ENCODE results near the gene TBC1D5. TPM values are rescaled to one million over a fixed set of nuclear protein-coding genes. Genes with fewer than 3 reads are reported as not detected.
"Not testable (repeated sequence)": the region's sequence is repeated elsewhere in the genome, so short reads cannot be mapped to it uniquely, and the experiment has no call there.

TBC1D5 gene
- polyA plus RNA-seq, 3 donors: 8.9 to 25.6 (median 18.1) TPM

DNA sequence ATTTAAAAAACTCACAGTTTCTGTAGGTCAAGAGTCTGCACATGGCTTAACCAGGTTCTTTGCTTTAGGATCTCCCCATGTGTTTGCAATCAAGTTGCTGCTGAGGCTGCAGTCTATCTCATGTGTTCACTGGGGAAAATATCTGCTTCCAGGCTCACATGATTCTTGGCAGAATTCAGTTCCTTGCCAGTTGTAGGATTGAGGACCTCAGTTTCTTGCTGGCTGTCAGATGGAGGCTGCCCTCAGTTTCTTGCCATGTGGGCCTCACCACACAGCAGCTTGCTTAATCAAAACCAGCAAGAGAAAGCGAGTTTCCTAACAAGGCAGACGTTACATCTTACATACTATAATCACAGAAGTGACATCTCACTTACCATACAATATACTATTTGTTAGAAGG is 10.0 kb upstream of the TBC1D5 start:
- 44 to 93% (median 45%) methylated on average over 2 of the region's 2 CpGs for WGBS, 3 donors
- no peak overlapping the region for H3K27ac ChIP-seq (ENCODE audit: low read depth, low read length)

DNA sequence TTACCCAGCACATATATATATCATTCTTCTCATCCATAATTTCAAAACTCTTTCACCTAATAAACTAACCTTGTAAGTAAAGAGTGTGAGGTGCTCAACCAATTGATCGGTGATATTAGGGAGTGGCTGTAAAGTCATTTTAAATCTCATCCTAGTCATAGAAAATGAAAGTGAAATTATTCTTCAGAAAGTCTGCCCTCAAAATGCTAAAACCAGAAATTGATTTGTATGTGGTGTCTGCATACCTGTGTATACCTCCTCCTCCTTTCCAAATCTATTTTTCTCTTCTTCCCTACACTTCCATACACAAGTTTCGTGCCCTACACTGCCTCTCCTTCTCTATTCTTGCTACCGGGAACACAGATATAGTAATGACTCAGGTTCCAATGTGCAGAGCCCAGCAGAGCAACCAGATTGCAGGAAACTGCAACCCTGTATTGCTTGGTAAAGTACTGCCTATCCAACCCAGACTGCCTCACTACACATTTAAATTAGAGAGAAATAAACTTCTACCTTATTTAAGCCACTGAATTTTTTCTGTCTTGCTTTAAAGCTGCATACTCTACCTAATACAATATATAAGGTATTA is 7.4 kb upstream of the TBC1D5 start:
- no peak overlapping the region for H3K27ac ChIP-seq (ENCODE audit: low read depth, low read length)
- 40 to 67% (median 48%) methylated on average over 3 of the region's 3 CpGs for WGBS, 3 donors

- WGBS, 3 donors: 57 to 96% (median 85%) methylated on average over 1 of the region's 1 CpG
- no peak overlapping the region for H3K27ac ChIP-seq (ENCODE audit: low read depth, low read length)
These were observed 6.8 kb upstream of the TBC1D5 start for GRCh38 chr3:17749281-17749680.

GRCh38 chr3:17747890-17748247 is 5.4 kb upstream of the TBC1D5 start:
- H3K27ac ChIP-seq (ENCODE audit: low read depth, low read length): no peak overlapping the region
- WGBS, 3 donors: 76 to 79% (median 78%) methylated on average over 6 of the region's 6 CpGs

- 77 to 89% (median 81%) methylated on average over 6 of the region's 6 CpGs for WGBS, 3 donors
- no peak overlapping the region for H3K27ac ChIP-seq (ENCODE audit: low read depth, low read length)
These were observed 4.9 kb upstream of the TBC1D5 start for GRCh38 chr3:17747174-17747889.

GRCh38 chr3:17745894-17746293 is 3.5 kb upstream of the TBC1D5 start:
- no peak overlapping the region for H3K27ac ChIP-seq (ENCODE audit: low read depth, low read length)
- WGBS, 3 donors: 41 to 60% (median 47%) methylated on average over 2 of the region's 2 CpGs

- WGBS, 3 donors: 82 to 92% (median 85%) methylated on average over 2 of the region's 2 CpGs
- H3K27ac ChIP-seq (ENCODE audit: low read depth, low read length): no peak overlapping the region
These were observed 2.9 kb upstream of the TBC1D5 start for GRCh38 chr3:17745301-17745700.

DNA sequence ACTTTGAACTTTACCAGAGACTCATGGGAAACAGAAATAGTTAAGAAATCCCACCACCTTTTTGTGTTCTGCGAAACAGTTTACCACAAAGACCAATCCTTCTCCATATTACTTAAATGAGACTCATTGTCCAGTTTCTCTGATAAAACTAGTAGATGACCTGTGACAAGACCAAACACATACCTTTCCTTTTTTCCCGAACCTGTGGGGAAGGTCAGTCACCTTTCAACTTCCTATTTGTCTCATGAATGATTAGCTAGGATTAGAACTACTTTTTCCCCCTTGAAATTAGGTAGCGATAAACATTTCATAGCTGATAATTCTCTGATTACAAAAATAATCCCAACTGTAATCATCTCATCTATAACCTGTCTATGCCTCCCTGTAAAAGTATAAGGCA is 2.3 kb upstream of the TBC1D5 start:
- H3K27ac ChIP-seq (ENCODE audit: low read depth, low read length): no peak overlapping the region
- 83 to 90% (median 84%) methylated on average over 3 of the region's 3 CpGs for WGBS, 3 donors

- WGBS, 3 donors: 19 to 68% (median 67%) methylated on average over 1 of the region's 1 CpG
- no peak overlapping the region for H3K27ac ChIP-seq (ENCODE audit: low read depth, low read length)
These were observed 1.2 kb upstream of the TBC1D5 start for GRCh38 chr3:17743658-17743995.

- 1 to 3% (median 2%) methylated on average over 8 to 12 of the region's 12 CpGs for whole genome bisulfite sequencing, 3 donors
These were observed 638 bp upstream of the TBC1D5 start for GRCh38 chr3:17742880-17743657.

DNA sequence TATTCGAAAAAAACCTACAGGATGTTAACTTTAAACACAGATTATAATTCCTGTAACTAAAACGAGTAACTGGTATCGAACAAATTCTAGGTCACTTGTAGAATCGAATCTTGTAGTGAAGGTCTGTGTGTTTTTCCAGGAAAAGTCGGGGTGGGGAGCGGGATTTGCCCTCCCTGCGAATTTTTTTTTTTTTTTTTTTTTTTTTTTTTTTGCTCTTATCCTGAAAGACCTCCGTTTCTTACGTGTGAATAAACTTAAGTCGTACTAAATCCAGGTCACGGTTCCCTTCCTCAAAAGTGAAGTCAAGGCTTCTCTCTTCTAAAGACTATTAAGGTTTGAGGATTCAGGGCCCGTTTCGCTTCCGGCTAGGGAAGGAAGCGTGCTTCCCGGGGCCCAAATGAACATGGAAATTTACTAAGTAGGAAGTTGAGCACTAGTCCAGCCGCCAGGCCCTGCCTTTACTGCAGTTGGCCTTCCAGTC is 770 bp downstream of the TBC1D5 start:
- WGBS, 3 donors: 0 to 1% (median 1%) methylated on average over 17 of the region's 17 CpGs
- H3K27ac ChIP-seq (ENCODE audit: low read depth, low read length): peak overlapping the region; percentile 80

More at GRCh38 chr3:17742880-17743657, 638 bp upstream of the TBC1D5 start:
- H3K27ac ChIP-seq (ENCODE audit: low read depth, low read length): no peak overlapping the region

DNA sequence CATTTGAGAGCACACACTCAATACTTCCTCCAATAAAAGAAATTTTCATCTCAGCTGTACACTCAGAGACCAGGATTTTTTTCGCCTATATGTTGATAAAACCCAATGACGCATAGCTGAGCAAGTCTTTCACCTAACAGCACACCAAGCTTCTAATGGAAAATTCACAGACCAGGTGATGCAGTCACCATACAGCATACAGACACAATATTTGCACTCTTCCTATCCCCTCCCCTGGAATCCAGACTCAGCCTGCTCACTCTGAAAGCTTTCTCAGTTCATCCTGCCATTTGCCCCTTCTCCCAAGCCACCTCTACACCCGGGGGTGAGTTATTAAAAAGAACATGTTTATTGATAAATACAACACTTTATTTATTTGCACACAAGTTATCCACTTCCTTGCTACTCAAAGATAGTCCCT is 1.7 kb downstream of the TBC1D5 start:
- WGBS, 3 donors: 20 to 54% (median 41%) methylated on average over 3 of the region's 3 CpGs
- no peak overlapping the region for H3K27ac ChIP-seq (ENCODE audit: low read depth, low read length)

DNA sequence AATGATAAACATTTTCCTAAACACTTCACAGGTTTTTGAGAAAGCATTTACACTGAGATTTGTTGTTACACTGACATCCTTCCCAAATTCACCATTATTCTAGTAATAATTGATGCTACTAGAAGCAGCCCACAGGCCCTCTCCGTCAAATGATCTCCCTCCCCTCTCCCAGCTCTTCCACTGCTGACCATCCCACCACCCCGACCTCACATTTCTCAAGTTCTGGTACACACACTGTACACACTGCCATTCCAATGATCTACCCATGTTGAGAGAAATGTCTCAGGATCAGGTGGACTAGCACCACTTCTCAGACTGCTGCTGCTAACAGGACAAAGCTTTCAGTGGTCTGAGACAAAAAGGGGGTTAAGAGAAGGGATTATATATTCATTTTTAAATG is 3.5 kb downstream of the TBC1D5 start:
- 81 to 89% (median 84%) methylated on average over 2 of the region's 2 CpGs for WGBS, 3 donors
- H3K27ac ChIP-seq (ENCODE audit: low read depth, low read length): no peak overlapping the region

- H3K27ac ChIP-seq (ENCODE audit: low read depth, low read length): no peak overlapping the region
- 83 to 96% (median 94%) methylated on average over 2 of the region's 2 CpGs for WGBS, 3 donors
These were observed 4.2 kb downstream of the TBC1D5 start for GRCh38 chr3:17738219-17738618.

DNA sequence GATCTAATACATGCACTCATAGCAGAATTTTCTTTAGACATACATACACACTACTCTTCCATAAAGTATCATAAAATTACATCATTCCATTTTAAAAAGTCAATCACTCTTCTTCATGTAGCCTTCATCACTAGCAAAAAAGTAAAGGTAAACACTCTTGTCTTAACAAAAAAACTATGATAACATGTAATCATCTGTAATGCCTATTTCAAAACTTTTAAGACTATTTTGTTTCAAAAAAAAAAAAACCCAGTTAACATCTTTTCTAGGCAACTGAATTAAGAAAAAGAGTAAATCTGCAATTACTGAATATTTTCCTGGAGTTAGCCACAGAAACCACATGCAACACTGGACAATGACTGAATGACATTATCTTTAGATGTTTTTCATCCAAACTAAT is 4.8 kb downstream of the TBC1D5 start:
- H3K27ac ChIP-seq (ENCODE audit: low read depth, low read length): no peak overlapping the region

GRCh38 chr3:17735362-17735761 is 7.1 kb downstream of the TBC1D5 start:
- 98 to 99% (median 99%) methylated on average over 7 of the region's 7 CpGs for WGBS, 3 donors
- H3K27ac ChIP-seq (ENCODE audit: low read depth, low read length): not testable (repeated sequence)

- WGBS, 3 donors: 95 to 99% (median 95%) methylated on average over 2 of the region's 2 CpGs
- no peak overlapping the region for H3K27ac ChIP-seq (ENCODE audit: low read depth, low read length)
These were observed 8.7 kb downstream of the TBC1D5 start for GRCh38 chr3:17733768-17734167.

DNA sequence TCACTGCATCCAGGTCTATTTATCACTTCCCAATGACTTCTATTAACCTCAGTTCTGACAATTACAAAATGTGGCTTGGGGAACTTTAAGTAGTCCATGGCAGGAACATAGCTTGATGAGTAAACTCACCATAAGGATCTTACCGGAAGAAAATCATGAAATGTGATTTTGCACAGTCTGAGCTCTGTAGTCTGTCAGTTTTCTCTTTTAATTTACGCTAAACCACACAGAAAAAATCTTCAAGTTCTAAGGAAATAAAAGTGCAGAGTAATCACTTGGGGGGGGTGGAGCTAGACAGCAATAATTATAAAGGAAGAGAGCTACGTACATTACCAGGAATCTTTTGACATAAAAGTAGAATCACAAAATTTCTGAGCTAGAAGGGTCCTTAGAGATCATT is 9.2 kb downstream of the TBC1D5 start:
- WGBS, 3 donors: 59 to 91% (median 65%) methylated on average over 3 of the region's 3 CpGs
- H3K27ac ChIP-seq (ENCODE audit: low read depth, low read length): no peak overlapping the region

DNA sequence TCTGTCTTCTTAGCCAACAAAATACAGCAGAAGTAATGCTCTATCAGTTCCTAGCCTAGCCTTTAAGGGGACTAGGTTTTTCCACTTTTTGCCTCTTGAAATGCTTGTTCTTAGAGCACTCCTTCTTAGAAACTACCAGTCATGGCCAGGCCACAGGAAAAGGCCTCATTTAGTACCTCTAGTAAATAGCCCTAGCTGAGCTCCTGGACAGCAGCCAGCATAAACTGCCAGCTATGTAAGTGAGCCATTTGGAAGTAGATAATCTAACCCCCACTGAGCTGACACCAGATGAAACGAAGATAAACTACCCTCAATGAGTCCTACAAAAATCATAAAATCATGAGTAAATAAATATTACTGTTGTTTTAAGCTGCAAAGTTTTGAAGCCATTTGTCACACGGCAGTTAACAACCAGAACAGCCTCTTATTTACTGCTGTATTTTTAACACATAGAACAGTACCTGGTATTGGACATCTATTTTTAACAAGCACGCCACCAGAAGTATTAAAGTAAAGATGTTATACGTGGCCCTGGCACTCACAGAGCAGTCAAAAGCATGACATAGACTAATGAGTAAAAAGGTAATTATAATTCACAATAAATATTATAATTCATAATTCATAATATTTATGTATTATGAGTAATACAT is 12.0 kb downstream of the TBC1D5 start:
- 79 to 93% (median 91%) methylated on average over 4 of the region's 4 CpGs for WGBS, 3 donors
- no peak overlapping the region for H3K27ac ChIP-seq (ENCODE audit: low read depth, low read length)

Data from adipose tissue (tissue), 3 donors.